Endodermal cell (in vitro differentiated cells): ENCODE data around the gene ALOX12. TPM values are rescaled to one million over a fixed set of nuclear protein-coding genes. Genes with fewer than 3 reads are reported as not detected.

Experiments used
- DNase-seq: peaks from one replicate; pipeline ENCODE4 v3.0.0-alpha.2; 2017
- H3K27ac ChIP-seq: 2 replicates; pipeline ENCODE4 v1.5.1; 2013; ENCODE audit warnings: mild to moderate bottlenecking, low read depth, low read length, moderate library complexity
- H3K27me3 ChIP-seq: 2 replicates; pipeline ENCODE4 v1.6.1; 2013; ENCODE audit warnings: mild to moderate bottlenecking, low read length, moderate library complexity; ENCODE audit not compliant: insufficient read depth, control insufficient read depth, poor library complexity, severe bottlenecking
- H3K36me3 ChIP-seq: 2 replicates; pipeline ENCODE4 v1.7.0; 2013; ENCODE audit warnings: mild to moderate bottlenecking, low read length, moderate library complexity; ENCODE audit not compliant: control insufficient read depth, insufficient read depth
- H3K4me1 ChIP-seq: one replicate; pipeline ENCODE4 v1.7.0; 2013; ENCODE audit warnings: low read length; ENCODE audit not compliant: control insufficient read depth, insufficient read depth
- H3K4me3 ChIP-seq: 2 replicates; pipeline ENCODE4 v1.5.1; 2013; ENCODE audit warnings: mild to moderate bottlenecking, low read length, moderate library complexity
- H3K9ac ChIP-seq: 2 replicates; pipeline ENCODE4 v1.6.1; 2013; ENCODE audit warnings: mild to moderate bottlenecking, low read length, moderate library complexity; ENCODE audit not compliant: poor library complexity, severe bottlenecking; ENCODE audit errors: extremely low read depth
- H3K9me3 ChIP-seq: 2 replicates; pipeline ENCODE4 v1.6.1; 2013; ENCODE audit warnings: mild to moderate bottlenecking, low read length, moderate library complexity; ENCODE audit not compliant: control insufficient read depth
- H3K27ac Mint-ChIP-seq: 2 replicates; pipeline ENCODE4 v1.8.0; 2020; ENCODE audit warnings: mixed read lengths
- H3K27me3 Mint-ChIP-seq: 2 replicates; pipeline ENCODE4 v1.8.0; 2021; ENCODE audit warnings: mild to moderate bottlenecking, mixed read lengths; ENCODE audit not compliant: insufficient read depth
- H3K36me3 Mint-ChIP-seq: 2 replicates; pipeline ENCODE4 v1.8.0; 2020; ENCODE audit warnings: low read depth, mixed read lengths
- H3K4me1 Mint-ChIP-seq: 2 replicates; pipeline ENCODE4 v1.8.0; 2020; ENCODE audit warnings: mixed read lengths
- H3K4me3 Mint-ChIP-seq: 2 replicates; pipeline ENCODE4 v1.8.0; 2020; ENCODE audit warnings: mild to moderate bottlenecking, moderate library complexity, mixed read lengths
- H3K9me3 Mint-ChIP-seq: 2 replicates; pipeline ENCODE4 v1.8.0; 2020; ENCODE audit warnings: mild to moderate bottlenecking, mixed read lengths
- CTCF ChIP-seq: fragments of 200-600 bp; sonication (generic); conservative IDR thresholded peaks from 2 replicates; pipeline ENCODE4 v1.5.0; 2021; ENCODE audit warnings: antibody characterized with exemption, mild to moderate bottlenecking
- WGBS, 2 experiments: methylation state at CpG; one replicate each; pipeline versions ENCODE4 v1.1.5 to v1.1.7; 2013; ENCODE audit warnings: missing lambda C conversion rate in 2 of 2, mixed read lengths in 1 of 2; ENCODE audit not compliant: insufficient coverage in 1 of 2, insufficient read length in 1 of 2; 5-methylcytosine and 5-hydroxymethylcytosine counted together
- total RNA-seq, 2 donors: library from RNA; stranded (reverse); fragmentation: NEBNext Ultra II Directional in 1 of 2; extraction: Animal tissue kit (Norgen Biotek cat#: 25700) in 1 of 2; gene quantifications; 2 replicates in 1 of 2; 3 replicates in 1 of 2; pipeline ENCODE4 v1.2.1, GENCODE V29; 2021

The ALOX12 gene
- total RNA-seq, 2 donors from 2014 or later = 0.46 to 0.92 TPM

- Mint-ChIP-seq H3K9me3 (no peaks in the 10 kb centered on the region), H3K27ac (no peak overlapping the region), H3K4me3 (no peak overlapping the region), H3K36me3 (peaks cover 6% of the 10 kb centered on the region), H3K27me3 (peaks cover 34% of the 10 kb centered on the region), H3K4me1 (peaks cover 12% of the 10 kb centered on the region)
- H3K9me3 ChIP-seq = no peaks in the 10 kb centered on the region
- peak; percentile 20 for TF ChIP-seq CTCF
- no peak overlapping the region for H3K27ac ChIP-seq
- H3K4me3 ChIP-seq = no peak overlapping the region
- no peak for DNase-seq
- peaks cover 37% of the 10 kb centered on the region for H3K27me3 ChIP-seq
- no peaks in the 10 kb centered on the region for H3K36me3 ChIP-seq
- WGBS, 2 experiments = 87% methylated on average over 4 to 5 of the region's 5 CpGs
- no peak overlapping the region for H3K9ac ChIP-seq
- peaks cover 4% of the 10 kb centered on the region for H3K4me1 ChIP-seq
These were observed 44.0 kb downstream of the ALOX12 start for GRCh38 chr17:7039832-7040231.

GRCh38 chr17:7041607-7042500 lies 46.0 kb downstream of the ALOX12 start:
- Histone ChIP-seq H3K4me3 (no peak overlapping the region), H3K27ac (no peak overlapping the region)
- H3K27me3 Mint-ChIP-seq = peaks cover 41% of the 10 kb centered on the region

More at GRCh38 chr17:7041607-7042500, 46.0 kb downstream of the ALOX12 start:
- 19 to 28% methylated on average over 14 to 43 of the region's 43 CpGs for WGBS, 2 experiments
- no peaks in the 10 kb centered on the region for H3K36me3 ChIP-seq
- H3K4me1 Mint-ChIP-seq = peaks cover 13% of the 10 kb centered on the region
- peaks cover 55% of the 10 kb centered on the region for H3K27me3 ChIP-seq
- H3K4me3 Mint-ChIP-seq = peak overlapping the region; percentile 44
- H3K4me1 ChIP-seq = peaks cover 4% of the 10 kb centered on the region
- no peaks in the 10 kb centered on the region for H3K9me3 Mint-ChIP-seq
- H3K9ac ChIP-seq = no peak overlapping the region
- peak; percentile 82 for DNase-seq
- TF ChIP-seq CTCF = no peak
- H3K9me3 ChIP-seq = no peaks in the 10 kb centered on the region
- peaks cover 6% of the 10 kb centered on the region for H3K36me3 Mint-ChIP-seq
- H3K27ac Mint-ChIP-seq = no peak overlapping the region
